HT-29 (cell line): ENCODE data around the gene CEBPE. TPM values are rescaled to one million over a fixed set of nuclear protein-coding genes. Genes with fewer than 3 reads are reported as not detected.

Experiments used
- DNase-seq: peaks from one replicate; pipeline ENCODE4 v3.0.0-alpha.2; 2015; ENCODE audit warnings: low spot score
- total RNA-seq: library from RNA; depleted of rRNA; stranded (reverse); fragments of >200 nt; shearing (Covaris generic); gene quantifications from 2 replicates; pipeline ENCODE4 v1.2.3, GENCODE V29; 2014

CEBPE gene
- total RNA-seq, 1 experiment from 2014 or later, result not detected

GRCh38 chr14:23103581-23103980 lies 15.5 kb downstream of the CEBPE start:
- DNase-seq, result no peak

GRCh38 chr14:23102801-23103200 lies 16.3 kb downstream of the CEBPE start:
- DNase-seq, result no peak

- no peak for DNase-seq
Observed at GRCh38 chr14:23101986-23102625, 16.9 kb downstream of the CEBPE start.

- no peak for DNase-seq
Observed at GRCh38 chr14:23101213-23101970, 17.7 kb downstream of the CEBPE start.

- DNase-seq, result no peak
Observed at GRCh38 chr14:23099212-23099861, 19.7 kb downstream of the CEBPE start.

DNA sequence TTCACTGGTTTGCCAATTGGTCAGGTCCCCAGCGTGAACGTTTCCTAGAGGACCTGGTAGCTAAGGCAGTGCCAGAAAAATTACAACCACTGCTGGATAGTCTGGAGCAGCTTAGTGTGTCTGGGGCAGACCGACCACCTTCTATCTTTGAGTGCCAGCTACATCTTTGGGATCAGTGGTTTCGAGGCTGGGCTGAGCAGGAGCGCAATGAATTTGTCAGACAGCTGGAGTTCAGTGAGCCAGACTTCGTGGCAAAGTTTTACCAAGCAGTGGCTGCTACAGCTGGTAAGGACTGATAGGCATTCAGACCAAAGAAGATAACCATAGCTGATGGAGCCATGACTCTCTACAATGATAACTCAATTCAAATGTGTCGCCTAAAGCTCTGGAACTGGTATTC lies 21.3 kb downstream of the CEBPE start:
- no peak for DNase-seq

DNA sequence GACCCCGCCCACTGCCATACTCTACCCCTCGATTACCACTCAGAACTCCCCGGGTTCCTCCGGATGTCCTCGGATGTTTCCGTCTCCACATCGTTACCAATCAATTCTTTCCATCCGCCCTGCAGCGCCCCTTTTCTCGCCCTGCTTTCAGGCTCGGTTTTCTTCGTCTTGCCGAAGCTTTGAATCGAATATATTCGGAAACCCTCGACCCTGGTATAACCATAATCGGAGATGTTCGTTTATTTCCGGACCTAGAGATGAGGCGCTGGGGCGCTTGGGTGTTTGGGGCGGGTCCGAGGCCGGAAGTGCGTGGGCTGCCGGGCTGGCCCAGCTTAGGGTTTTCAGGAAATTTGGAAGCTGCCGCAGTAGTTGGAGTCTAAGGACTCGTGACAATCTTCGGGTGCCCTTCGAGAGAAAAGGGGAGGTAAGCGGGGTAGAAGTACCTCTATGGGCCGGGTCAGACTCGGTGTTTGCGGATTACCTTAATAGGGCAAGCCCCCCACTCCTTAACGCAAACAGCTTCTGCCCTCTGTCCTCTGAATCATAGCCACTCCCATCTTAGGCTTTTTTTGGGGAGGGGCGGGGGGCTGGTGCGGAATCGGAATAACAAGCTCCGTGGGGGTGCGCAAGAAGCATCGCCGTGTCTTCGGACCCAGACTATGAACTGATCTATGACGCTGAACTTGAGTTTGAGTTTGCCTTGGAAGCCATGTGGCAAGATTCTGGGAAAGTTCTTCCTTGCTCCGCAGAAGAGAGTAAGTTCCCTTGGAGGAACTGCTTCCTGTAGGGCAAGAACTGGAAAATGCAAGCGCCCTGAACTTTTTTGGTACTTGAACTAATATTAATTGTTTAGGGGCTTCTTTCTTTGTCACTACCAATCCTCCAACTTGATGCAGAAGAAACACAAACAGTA lies 23.6 kb downstream of the CEBPE start, which contains the start of gene C14orf119:
TSS of gene C14orf119 (plus strand) at position 310 of the 913 bp plus-strand sequence. CDS start 2,154 bp downstream, outside the sequence.
- DNase-seq, result peak; percentile 97

- peak; percentile 71 for DNase-seq
Observed at GRCh38 chr14:23094666-23095195, 24.3 kb downstream of the CEBPE start, which contains the start of gene ACIN1. ACIN1 (minus strand) TSS chr14:23095136; CDS start chr14:23095112, 24 bp downstream.

DNA sequence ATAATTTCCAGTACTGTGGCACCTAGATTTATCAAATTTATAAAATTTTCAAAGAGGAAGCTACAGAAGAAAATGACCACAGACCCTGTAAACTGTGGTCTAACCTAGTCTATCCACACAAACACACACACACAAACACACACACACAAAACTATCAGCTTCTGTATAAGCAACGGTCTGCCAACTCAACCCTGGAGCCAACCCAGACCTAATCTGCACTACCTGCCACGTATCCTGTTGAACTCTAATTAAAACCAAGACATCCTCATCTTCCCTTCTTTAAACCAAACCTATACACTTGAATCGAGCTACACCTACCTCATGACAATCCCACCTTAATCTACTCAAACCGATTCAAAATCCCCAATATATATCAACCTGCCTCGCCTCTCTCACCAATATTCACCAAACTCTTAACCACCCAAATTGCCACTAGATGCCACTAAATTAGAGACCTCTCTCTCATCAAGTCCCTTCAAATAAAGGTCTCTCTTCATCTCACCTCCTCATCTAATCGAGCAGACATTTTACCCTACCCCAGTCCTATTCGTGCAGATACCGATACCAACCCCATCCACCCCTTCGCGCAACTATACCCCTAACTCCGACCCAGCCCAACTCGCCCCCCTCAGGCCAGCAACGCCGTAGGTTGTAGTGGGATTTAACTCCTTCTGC lies 24.9 kb downstream of the CEBPE start:
- no peak for DNase-seq

- DNase-seq, result no peak
Observed at GRCh38 chr14:23093526-23093925, 25.5 kb downstream of the CEBPE start.

DNA sequence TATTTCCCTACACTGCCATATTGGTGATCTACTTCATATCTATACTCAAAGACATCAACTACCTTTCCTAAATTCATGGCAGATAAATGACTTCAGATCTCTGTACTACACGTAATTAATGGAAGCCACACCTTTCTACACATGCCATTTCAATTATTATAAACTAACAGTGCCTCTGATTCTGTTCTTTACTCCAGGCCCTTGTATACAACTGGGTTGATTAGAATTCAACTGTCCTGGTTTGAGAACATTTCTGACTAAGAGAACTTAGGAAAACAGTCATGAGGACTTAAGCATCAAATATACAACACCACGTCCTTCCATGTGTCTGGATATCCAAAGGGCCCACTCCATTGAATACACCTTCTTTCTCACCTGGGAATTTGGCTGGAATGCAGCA lies 26.0 kb downstream of the CEBPE start:
- DNase-seq, result no peak

- no peak for DNase-seq
Observed at GRCh38 chr14:23091294-23092225, 27.5 kb downstream of the CEBPE start.

- no peak for DNase-seq
Observed at GRCh38 chr14:23090254-23090636, 28.8 kb downstream of the CEBPE start.

GRCh38 chr14:23089498-23090253 lies 29.4 kb downstream of the CEBPE start:
- DNase-seq, result no peak

GRCh38 chr14:23086565-23086964 lies 32.5 kb downstream of the CEBPE start:
- no peak for DNase-seq

DNA sequence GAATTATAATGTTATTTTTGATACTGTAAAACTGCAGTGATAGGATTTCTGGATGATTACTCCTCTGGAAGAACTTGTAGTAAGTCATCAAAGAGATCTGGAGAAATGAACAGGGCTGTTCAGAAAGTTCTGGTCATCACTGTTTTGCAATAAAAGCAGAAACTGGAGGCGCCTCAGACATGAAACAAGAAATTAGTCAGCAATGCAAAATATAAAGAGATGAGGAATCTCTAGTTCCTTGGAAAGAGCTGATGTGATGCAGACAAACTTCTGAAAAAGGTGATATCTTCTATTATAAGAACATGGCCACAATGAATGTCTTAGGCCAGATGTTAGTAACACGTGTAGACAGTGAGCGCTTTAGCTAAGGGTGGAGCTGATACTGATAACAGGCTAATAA lies 33.6 kb downstream of the CEBPE start:
- DNase-seq, result no peak

- DNase-seq, result no peak
Observed at GRCh38 chr14:23080474-23080873, 38.6 kb downstream of the CEBPE start.

- no peak for DNase-seq
Observed at GRCh38 chr14:23079716-23080115, 39.3 kb downstream of the CEBPE start.

DNA sequence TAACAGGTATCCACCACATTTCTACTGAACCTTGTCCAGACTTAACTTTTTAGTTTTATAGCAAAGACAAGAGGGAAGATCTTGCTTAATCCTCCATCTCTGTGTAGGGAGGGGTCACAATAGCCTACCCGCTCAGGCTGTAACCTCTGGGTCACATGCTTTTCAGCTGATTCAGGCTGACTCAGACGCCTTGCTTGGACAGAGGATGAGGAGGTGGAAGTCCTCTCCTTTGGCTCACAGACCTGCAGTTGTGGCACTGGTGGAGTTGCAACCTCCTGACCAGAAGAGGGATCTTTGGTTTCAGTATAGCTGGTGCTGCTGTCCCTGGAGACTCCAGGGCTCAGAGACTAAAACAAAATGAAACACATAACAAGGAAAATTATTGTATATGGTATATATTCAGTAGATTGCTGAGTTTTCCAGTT lies 40.4 kb downstream of the CEBPE start:
- DNase-seq, result peak; percentile 19
